Measurements from ENCODE around the gene BTBD2. TPM values are rescaled to one million over a fixed set of nuclear protein-coding genes. Genes with fewer than 3 reads are reported as not detected.

The BTBD2 gene
- total and polyA plus RNA-seq, 2 of the 13 experiments (the other 11 are each of a cell fraction or from before 2014, with no cell fraction given) = 28.1 to 45.3 TPM

DNA sequence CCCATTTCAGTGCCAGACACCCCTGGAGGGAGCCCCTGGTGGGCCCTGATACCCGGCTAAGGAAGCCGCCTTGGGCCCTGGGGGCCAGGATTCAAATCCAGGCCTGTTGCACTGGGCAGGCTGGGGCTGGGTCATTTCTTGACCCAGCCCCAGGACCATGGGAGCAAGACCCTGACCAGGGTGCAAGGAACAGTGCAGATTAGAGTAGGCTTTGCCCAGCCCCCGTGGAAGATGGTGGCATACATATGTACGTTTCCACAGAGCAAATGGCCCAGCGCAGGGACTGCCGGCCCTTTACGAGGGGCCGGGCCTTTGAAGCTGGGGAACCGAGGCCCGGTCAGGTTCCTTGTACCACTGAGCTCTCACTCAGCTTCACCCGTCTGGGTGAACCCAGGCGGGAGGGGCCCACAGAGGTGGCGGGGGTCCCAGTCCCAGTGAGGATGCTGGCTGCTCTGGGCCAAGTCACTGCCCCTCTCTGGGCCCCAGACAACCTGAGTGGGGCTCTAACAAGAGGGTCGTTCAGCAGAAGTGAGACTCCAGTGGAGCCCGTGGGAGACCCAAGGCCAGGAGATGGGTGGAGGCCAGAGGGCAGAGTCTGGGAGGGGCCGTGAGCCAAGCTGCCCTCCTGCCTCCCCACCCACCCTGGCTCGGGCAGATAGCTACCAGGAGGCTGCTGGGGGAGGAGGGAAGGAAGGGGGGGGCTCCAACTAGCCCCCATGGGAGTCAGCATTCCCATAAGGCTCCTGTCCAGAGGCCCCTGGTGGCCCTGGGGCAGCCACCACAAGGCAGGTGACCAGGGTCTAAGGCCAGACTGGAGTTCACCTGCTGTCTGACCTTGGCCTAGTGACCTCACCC lies 32.8 kb upstream of the BTBD2 start (continued):
- TF ChIP-seq TCF7L2 (IDR thresholded peaks at IDR 0.05; ENCODE audit: low read depth, low read length) (no peak), ESRRA (CRISPR knock-in tag; IDR thresholded peaks at IDR 0.05; ENCODE audit: low read depth) (0 out of 2 replicates have a peak, but pooled peaks have one; percentile 68), ZFX (CRISPR knock-in tag; IDR thresholded peaks at IDR 0.05; ENCODE audit: low read depth) (peak; percentile 48; the same call in 1 of the 2 replicates), ZFY (CRISPR knock-in tag; IDR thresholded peaks at IDR 0.05) (no peak), ZNF598 (CRISPR knock-in tag; IDR thresholded peaks at IDR 0.05; ENCODE audit: borderline replicate concordance) (0 out of 2 replicates have a peak, but pooled peaks have one; percentile 27), NR2C2 (CRISPR knock-in tag; IDR thresholded peaks at IDR 0.05; ENCODE audit: borderline replicate concordance) (0 out of 2 replicates have a peak, but pooled peaks have one; percentile 30), NBN (conservative IDR thresholded peaks at IDR 0.05) (no peak), NR2F6 (IDR thresholded peaks at IDR 0.05) (peak; percentile 70), NR2F6 (CRISPR knock-in tag; IDR thresholded peaks at IDR 0.05) (peak; percentile 85; the same call in 1 of the 2 replicates), ZNF282 (IDR thresholded peaks at IDR 0.05; ENCODE audit: partially characterized antibody) (no peak), HCFC1 (IDR thresholded peaks at IDR 0.05; ENCODE audit: low read depth, low read length) (no peak), ADNP (CRISPR knock-in tag; IDR thresholded peaks at IDR 0.05) (no peak), SKI (IDR thresholded peaks at IDR 0.05; ENCODE audit: partially characterized antibody) (peak; percentile 77), SIN3B (IDR thresholded peaks at IDR 0.05; ENCODE audit: low read length) (no peak)
- TF ChIP-seq, protein P1, sequence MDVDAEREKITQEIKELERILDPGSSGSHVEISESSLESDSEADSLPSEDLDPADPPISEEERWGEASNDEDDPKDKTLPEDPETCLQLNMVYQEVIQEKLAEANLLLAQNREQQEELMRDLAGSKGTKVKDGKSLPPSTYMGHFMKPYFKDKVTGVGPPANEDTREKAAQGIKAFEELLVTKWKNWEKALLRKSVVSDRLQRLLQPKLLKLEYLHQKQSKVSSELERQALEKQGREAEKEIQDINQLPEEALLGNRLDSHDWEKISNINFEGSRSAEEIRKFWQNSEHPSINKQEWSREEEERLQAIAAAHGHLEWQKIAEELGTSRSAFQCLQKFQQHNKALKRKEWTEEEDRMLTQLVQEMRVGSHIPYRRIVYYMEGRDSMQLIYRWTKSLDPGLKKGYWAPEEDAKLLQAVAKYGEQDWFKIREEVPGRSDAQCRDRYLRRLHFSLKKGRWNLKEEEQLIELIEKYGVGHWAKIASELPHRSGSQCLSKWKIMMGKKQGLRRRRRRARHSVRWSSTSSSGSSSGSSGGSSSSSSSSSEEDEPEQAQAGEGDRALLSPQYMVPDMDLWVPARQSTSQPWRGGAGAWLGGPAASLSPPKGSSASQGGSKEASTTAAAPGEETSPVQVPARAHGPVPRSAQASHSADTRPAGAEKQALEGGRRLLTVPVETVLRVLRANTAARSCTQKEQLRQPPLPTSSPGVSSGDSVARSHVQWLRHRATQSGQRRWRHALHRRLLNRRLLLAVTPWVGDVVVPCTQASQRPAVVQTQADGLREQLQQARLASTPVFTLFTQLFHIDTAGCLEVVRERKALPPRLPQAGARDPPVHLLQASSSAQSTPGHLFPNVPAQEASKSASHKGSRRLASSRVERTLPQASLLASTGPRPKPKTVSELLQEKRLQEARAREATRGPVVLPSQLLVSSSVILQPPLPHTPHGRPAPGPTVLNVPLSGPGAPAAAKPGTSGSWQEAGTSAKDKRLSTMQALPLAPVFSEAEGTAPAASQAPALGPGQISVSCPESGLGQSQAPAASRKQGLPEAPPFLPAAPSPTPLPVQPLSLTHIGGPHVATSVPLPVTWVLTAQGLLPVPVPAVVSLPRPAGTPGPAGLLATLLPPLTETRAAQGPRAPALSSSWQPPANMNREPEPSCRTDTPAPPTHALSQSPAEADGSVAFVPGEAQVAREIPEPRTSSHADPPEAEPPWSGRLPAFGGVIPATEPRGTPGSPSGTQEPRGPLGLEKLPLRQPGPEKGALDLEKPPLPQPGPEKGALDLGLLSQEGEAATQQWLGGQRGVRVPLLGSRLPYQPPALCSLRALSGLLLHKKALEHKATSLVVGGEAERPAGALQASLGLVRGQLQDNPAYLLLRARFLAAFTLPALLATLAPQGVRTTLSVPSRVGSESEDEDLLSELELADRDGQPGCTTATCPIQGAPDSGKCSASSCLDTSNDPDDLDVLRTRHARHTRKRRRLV (CRISPR knock-in tag; IDR thresholded peaks at IDR 0.05) = no peak
- TF ChIP-seq, protein P2, sequence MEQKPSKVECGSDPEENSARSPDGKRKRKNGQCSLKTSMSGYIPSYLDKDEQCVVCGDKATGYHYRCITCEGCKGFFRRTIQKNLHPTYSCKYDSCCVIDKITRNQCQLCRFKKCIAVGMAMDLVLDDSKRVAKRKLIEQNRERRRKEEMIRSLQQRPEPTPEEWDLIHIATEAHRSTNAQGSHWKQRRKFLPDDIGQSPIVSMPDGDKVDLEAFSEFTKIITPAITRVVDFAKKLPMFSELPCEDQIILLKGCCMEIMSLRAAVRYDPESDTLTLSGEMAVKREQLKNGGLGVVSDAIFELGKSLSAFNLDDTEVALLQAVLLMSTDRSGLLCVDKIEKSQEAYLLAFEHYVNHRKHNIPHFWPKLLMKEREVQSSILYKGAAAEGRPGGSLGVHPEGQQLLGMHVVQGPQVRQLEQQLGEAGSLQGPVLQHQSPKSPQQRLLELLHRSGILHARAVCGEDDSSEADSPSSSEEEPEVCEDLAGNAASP (CRISPR knock-in tag; IDR thresholded peaks at IDR 0.05; ENCODE audit: borderline replicate concordance) = peak; percentile 64; the same call in 1 of the 2 replicates

Data from HepG2 (cell line).